Measurements from ENCODE around the gene ZNF415.
"Not testable (repeated sequence)": the region's sequence is repeated elsewhere in the genome, so short reads cannot be mapped to it uniquely, and the experiment has no call there.

The ZNF415 gene

GRCh38 chr19:53140351-53140750 lies 7.6 kb upstream of the ZNF415 start:
- no peak overlapping the region for H3K9ac ChIP-seq (ENCODE audit: low read length)
- peaks cover 58% of the 10 kb centered on the region for H3K9me3 ChIP-seq (ENCODE audit: control insufficient read depth, low read length)
- H3K36me3 ChIP-seq (ENCODE audit: control insufficient read depth, insufficient read depth, low read length, severe bottlenecking) = peaks cover 41% of the 10 kb centered on the region
- H3K4me3 ChIP-seq (ENCODE audit: low read length) = peak overlapping the region; percentile 59
- no peak for DNase-seq (ENCODE audit: low read depth)
- H3K4me1 ChIP-seq (ENCODE audit: control insufficient read depth, insufficient read depth, low read length) = no peaks in the 10 kb centered on the region
- H3K27me3 ChIP-seq (replicated peaks; ENCODE audit: control insufficient read depth, insufficient read depth, low read length) = no peaks in the 10 kb centered on the region

GRCh38 chr19:53136432-53136831 lies 3.7 kb upstream of the ZNF415 start:
- Histone ChIP-seq H3K36me3 (ENCODE audit: control insufficient read depth, insufficient read depth, low read length, severe bottlenecking) (peaks cover 10% of the 10 kb centered on the region), H3K4me3 (ENCODE audit: low read length) (no peak overlapping the region), H3K4me1 (ENCODE audit: control insufficient read depth, insufficient read depth, low read length) (peaks cover 11% of the 10 kb centered on the region), H3K9ac (ENCODE audit: low read length) (no peak overlapping the region), H3K27me3 (replicated peaks; ENCODE audit: control insufficient read depth, insufficient read depth, low read length) (no peaks in the 10 kb centered on the region), H3K9me3 (ENCODE audit: control insufficient read depth, low read length) (peaks cover 26% of the 10 kb centered on the region)
- no peak for DNase-seq (ENCODE audit: low read depth)

GRCh38 chr19:53131727-53132126 lies 983 bp downstream of the ZNF415 start:
- peaks cover 11% of the 10 kb centered on the region for H3K4me1 ChIP-seq (ENCODE audit: control insufficient read depth, insufficient read depth, low read length)

GRCh38 chr19:53131085-53131590 lies 1.6 kb downstream of the ZNF415 start:
- H3K9ac ChIP-seq (ENCODE audit: low read length) = no peak overlapping the region
- no peaks in the 10 kb centered on the region for H3K9me3 ChIP-seq (ENCODE audit: control insufficient read depth, low read length)
- H3K4me3 ChIP-seq (ENCODE audit: low read length) = no peak overlapping the region

More at GRCh38 chr19:53131727-53132126, 983 bp downstream of the ZNF415 start:
- peak overlapping the region; percentile 77 for H3K9ac ChIP-seq (ENCODE audit: low read length)
- H3K27me3 ChIP-seq (replicated peaks; ENCODE audit: control insufficient read depth, insufficient read depth, low read length) = no peaks in the 10 kb centered on the region
- H3K4me3 ChIP-seq (ENCODE audit: low read length) = peak overlapping the region; percentile 82
- no peak for DNase-seq (ENCODE audit: low read depth)
- H3K36me3 ChIP-seq (ENCODE audit: control insufficient read depth, insufficient read depth, low read length, severe bottlenecking) = no peaks in the 10 kb centered on the region
- no peaks in the 10 kb centered on the region for H3K9me3 ChIP-seq (ENCODE audit: control insufficient read depth, low read length)

GRCh38 chr19:53130506-53130905 lies 2.2 kb downstream of the ZNF415 start:
- no peaks in the 10 kb centered on the region for H3K27me3 ChIP-seq (replicated peaks; ENCODE audit: control insufficient read depth, insufficient read depth, low read length)
- peaks cover 11% of the 10 kb centered on the region for H3K4me1 ChIP-seq (ENCODE audit: control insufficient read depth, insufficient read depth, low read length)
- no peak for DNase-seq (ENCODE audit: low read depth)
- H3K36me3 ChIP-seq (ENCODE audit: control insufficient read depth, insufficient read depth, low read length, severe bottlenecking) = no peaks in the 10 kb centered on the region
- H3K9me3 ChIP-seq (ENCODE audit: control insufficient read depth, low read length) = no peaks in the 10 kb centered on the region
- H3K9ac ChIP-seq (ENCODE audit: low read length) = no peak overlapping the region
- no peak overlapping the region for H3K4me3 ChIP-seq (ENCODE audit: low read length)

More at GRCh38 chr19:53131085-53131590, 1.6 kb downstream of the ZNF415 start:
- no peak for DNase-seq (ENCODE audit: low read depth)
- peaks cover 11% of the 10 kb centered on the region for H3K4me1 ChIP-seq (ENCODE audit: control insufficient read depth, insufficient read depth, low read length)
- no peaks in the 10 kb centered on the region for H3K36me3 ChIP-seq (ENCODE audit: control insufficient read depth, insufficient read depth, low read length, severe bottlenecking)
- H3K27me3 ChIP-seq (replicated peaks; ENCODE audit: control insufficient read depth, insufficient read depth, low read length) = no peaks in the 10 kb centered on the region

GRCh38 chr19:53126733-53127526 lies 5.8 kb downstream of the ZNF415 start:
- not testable (repeated sequence) for H3K9me3 ChIP-seq (ENCODE audit: control insufficient read depth, low read length); DNase-seq (ENCODE audit: low read depth); H3K9ac ChIP-seq (ENCODE audit: low read length); H3K36me3 ChIP-seq (ENCODE audit: control insufficient read depth, insufficient read depth, low read length, severe bottlenecking); H3K4me1 ChIP-seq (ENCODE audit: control insufficient read depth, insufficient read depth, low read length); H3K27me3 ChIP-seq (replicated peaks; ENCODE audit: control insufficient read depth, insufficient read depth, low read length); H3K4me3 ChIP-seq (ENCODE audit: low read length)

GRCh38 chr19:53123400-53123799 lies 9.3 kb downstream of the ZNF415 start:
- Histone ChIP-seq H3K36me3 (ENCODE audit: control insufficient read depth, insufficient read depth, low read length, severe bottlenecking) (no peaks in the 10 kb centered on the region), H3K9ac (ENCODE audit: low read length) (no peak overlapping the region), H3K27me3 (replicated peaks; ENCODE audit: control insufficient read depth, insufficient read depth, low read length) (no peaks in the 10 kb centered on the region), H3K9me3 (ENCODE audit: control insufficient read depth, low read length) (no peaks in the 10 kb centered on the region), H3K4me1 (ENCODE audit: control insufficient read depth, insufficient read depth, low read length) (no peaks in the 10 kb centered on the region), H3K4me3 (ENCODE audit: low read length) (no peak overlapping the region)
- DNase-seq (ENCODE audit: low read depth) = no peak

GRCh38 chr19:53112286-53112685 lies 20.4 kb downstream of the ZNF415 start:
- no peak for DNase-seq (ENCODE audit: low read depth)
- Histone ChIP-seq H3K4me3 (ENCODE audit: low read length) (no peak overlapping the region), H3K27me3 (replicated peaks; ENCODE audit: control insufficient read depth, insufficient read depth, low read length) (no peaks in the 10 kb centered on the region), H3K36me3 (ENCODE audit: control insufficient read depth, insufficient read depth, low read length, severe bottlenecking) (peaks cover 36% of the 10 kb centered on the region), H3K4me1 (ENCODE audit: control insufficient read depth, insufficient read depth, low read length) (no peaks in the 10 kb centered on the region), H3K9ac (ENCODE audit: low read length) (no peak overlapping the region), H3K9me3 (ENCODE audit: control insufficient read depth, low read length) (peaks cover 23% of the 10 kb centered on the region)

GRCh38 chr19:53109527-53109926 lies 23.2 kb downstream of the ZNF415 start:
- Histone ChIP-seq H3K27me3 (replicated peaks; ENCODE audit: control insufficient read depth, insufficient read depth, low read length) (no peaks in the 10 kb centered on the region), H3K4me1 (ENCODE audit: control insufficient read depth, insufficient read depth, low read length) (no peaks in the 10 kb centered on the region), H3K9me3 (ENCODE audit: control insufficient read depth, low read length) (peaks cover 20% of the 10 kb centered on the region), H3K9ac (ENCODE audit: low read length) (no peak overlapping the region), H3K36me3 (ENCODE audit: control insufficient read depth, insufficient read depth, low read length, severe bottlenecking) (peaks cover 27% of the 10 kb centered on the region), H3K4me3 (ENCODE audit: low read length) (no peak overlapping the region)
- DNase-seq (ENCODE audit: low read depth) = no peak

GRCh38 chr19:53103234-53104203 lies 29.2 kb downstream of the ZNF415 start, which contains the start of gene ZNF160:
TSS of gene ZNF160 (minus strand) at chr19:53103422. CDS start at chr19:53086276, 17,146 bp downstream.
- Histone ChIP-seq H3K4me1 (ENCODE audit: control insufficient read depth, insufficient read depth, low read length) (peaks cover 11% of the 10 kb centered on the region), H3K36me3 (ENCODE audit: control insufficient read depth, insufficient read depth, low read length, severe bottlenecking) (peaks cover 18% of the 10 kb centered on the region), H3K27me3 (replicated peaks; ENCODE audit: control insufficient read depth, insufficient read depth, low read length) (no peaks in the 10 kb centered on the region), H3K9me3 (ENCODE audit: control insufficient read depth, low read length) (peaks cover 7% of the 10 kb centered on the region), H3K9ac (ENCODE audit: low read length) (peak within 1 kb of the TSS; percentile 97), H3K4me3 (ENCODE audit: low read length) (peak within 1 kb of the TSS; percentile 99)
- DNase-seq (ENCODE audit: low read depth) = peak; percentile 100

- Histone ChIP-seq H3K27me3 (replicated peaks; ENCODE audit: control insufficient read depth, insufficient read depth, low read length) (no peaks in the 10 kb centered on the region), H3K4me1 (ENCODE audit: control insufficient read depth, insufficient read depth, low read length) (peaks cover 11% of the 10 kb centered on the region)
- DNase-seq (ENCODE audit: low read depth) = peak; percentile 76
Measured at GRCh38 chr19:53102756-53103233, 29.9 kb downstream of the ZNF415 start.

More at GRCh38 chr19:53102756-53103233, 29.9 kb downstream of the ZNF415 start:
- Histone ChIP-seq H3K9me3 (ENCODE audit: control insufficient read depth, low read length) (peaks cover under 1% of the 10 kb centered on the region), H3K9ac (ENCODE audit: low read length) (peak overlapping the region; percentile 97), H3K36me3 (ENCODE audit: control insufficient read depth, insufficient read depth, low read length, severe bottlenecking) (peaks cover 17% of the 10 kb centered on the region), H3K4me3 (ENCODE audit: low read length) (peak overlapping the region; percentile 99)

Data from adipocyte (in vitro differentiated cells).